GM19025 (cell line): ENCODE data around the gene ZNF81.
"Not testable (repeated sequence)": the region's sequence is repeated elsewhere in the genome, so short reads cannot be mapped to it uniquely, and the experiment has no call there.

Source experiments
- ATAC-seq: cut with Tn5 transposase; IDR thresholded peaks from one replicate; pipeline ENCODE4 v1.9.1; 2021; ENCODE audit warnings: mild to moderate bottlenecking, low read depth, moderate library complexity; ENCODE audit not compliant: unreplicated experiment

Gene ZNF81

DNA sequence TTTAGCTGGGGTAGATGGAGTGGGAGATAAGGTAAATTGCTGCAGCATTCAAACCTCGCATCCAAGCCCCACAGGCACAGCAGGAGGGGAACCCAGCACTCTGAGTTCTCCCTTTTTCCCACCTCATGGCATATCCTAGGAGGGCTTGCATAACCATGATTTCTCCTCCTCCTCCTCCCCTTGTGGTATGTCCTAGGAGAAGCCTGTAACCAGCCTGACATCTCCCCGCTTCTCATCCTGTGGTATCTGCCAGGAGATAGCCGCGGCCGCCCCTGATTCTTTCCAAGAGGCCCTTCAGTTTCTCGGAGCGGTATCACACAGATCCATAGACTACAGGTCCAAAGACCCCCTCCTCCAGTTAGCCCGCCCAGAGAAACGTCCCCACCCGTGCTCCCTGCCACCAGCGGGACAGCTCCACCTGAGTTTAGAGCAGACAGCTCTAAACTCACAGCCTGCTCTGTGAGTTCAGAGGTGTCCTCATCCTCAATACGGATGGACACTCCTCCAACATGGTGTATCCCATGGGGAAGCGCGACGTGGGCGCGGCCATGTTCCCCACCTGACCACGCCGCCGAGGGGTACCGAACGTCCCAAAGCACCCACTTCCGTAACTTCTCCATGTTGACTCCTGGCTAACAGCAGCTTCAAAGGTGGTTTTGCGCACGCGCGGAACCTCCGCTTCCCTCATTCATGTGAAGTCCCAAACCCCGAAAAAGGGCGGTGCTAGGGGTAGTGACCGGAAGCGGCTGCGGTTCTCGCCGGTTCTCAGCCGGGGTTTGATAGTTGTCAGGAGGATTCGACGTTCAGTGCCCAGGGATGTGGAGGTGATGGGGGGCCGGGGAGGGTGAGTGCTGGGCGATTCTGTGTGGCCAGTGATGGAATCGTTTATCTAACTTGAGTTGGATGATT lies at the start of gene ZNF81:
Gene ZNF81, plus strand, starts transcription at position 739 of the 909 bp plus-strand sequence. CDS start 9,366 bp downstream, outside the sequence.
- ATAC-seq = peak; percentile 94

DNA sequence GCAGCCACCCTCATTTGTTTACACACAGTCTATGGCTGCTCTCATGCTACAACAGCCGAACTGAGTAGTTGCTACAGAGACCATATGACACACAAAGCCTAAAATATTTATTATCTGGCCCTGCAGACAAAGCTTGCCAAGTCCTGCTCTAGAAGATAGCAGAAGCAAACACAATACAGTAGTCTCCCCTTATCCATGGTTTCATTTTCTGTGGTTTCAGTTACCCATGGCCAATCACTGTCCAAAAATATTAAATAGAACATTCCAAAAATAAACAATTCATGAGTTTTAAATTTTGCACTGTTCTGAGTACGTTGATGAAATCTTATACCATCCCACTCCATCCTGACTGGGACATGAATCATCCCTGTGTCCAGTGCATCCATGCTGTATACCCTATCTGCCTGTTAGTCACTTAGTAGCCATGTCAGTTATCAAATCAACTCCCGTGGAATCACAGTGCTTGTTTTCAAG lies 40.2 kb upstream of the ZNF81 start:
- ATAC-seq = no peak

DNA sequence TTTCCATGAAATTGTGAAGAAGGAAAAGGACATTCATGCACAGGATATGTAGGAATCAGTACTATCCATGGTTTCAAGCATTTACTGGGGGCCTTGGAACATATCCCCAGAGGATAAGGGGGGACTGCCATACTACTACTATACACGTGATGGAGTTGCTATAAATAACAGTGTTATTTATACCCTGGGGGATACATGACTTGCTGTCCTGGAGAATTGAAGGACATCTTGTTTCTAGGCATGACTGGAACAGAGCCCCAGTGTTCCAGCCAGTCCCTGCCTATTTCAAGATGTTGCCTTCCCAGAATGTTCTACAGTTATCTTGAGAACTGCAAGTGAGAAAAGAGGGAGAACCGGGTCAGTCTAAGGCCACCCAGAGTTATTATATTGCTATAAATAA lies 39.6 kb upstream of the ZNF81 start:
- no peak for ATAC-seq

DNA sequence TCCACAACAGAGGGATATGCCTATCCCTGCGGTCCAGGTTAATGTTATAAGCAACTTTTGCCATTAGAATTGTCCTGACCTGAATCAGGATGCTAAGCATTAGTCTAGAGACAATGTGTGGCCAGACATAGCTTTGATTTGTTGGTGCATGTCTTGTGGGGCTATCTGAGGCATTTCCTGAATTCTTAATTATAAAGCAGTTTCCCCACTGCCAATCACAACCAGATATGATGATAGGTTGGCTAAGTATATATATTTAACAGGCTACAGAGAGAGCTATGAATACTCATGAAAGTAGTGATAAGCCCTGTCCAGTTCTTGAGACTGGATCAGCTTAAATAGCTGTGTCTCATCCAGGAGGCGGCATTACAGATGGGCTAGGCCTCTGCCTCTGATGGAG lies 37.8 kb upstream of the ZNF81 start:
- ATAC-seq = no peak

GRCh38 chrX:47802589-47802988 lies 34.1 kb upstream of the ZNF81 start:
- no peak for ATAC-seq

GRCh38 chrX:47803103-47803502 lies 33.6 kb upstream of the ZNF81 start:
- not testable (repeated sequence) for ATAC-seq

GRCh38 chrX:47804315-47804714 lies 32.4 kb upstream of the ZNF81 start:
- ATAC-seq = no peak

GRCh38 chrX:47805844-47806243 lies 30.9 kb upstream of the ZNF81 start:
- ATAC-seq = not testable (repeated sequence)

DNA sequence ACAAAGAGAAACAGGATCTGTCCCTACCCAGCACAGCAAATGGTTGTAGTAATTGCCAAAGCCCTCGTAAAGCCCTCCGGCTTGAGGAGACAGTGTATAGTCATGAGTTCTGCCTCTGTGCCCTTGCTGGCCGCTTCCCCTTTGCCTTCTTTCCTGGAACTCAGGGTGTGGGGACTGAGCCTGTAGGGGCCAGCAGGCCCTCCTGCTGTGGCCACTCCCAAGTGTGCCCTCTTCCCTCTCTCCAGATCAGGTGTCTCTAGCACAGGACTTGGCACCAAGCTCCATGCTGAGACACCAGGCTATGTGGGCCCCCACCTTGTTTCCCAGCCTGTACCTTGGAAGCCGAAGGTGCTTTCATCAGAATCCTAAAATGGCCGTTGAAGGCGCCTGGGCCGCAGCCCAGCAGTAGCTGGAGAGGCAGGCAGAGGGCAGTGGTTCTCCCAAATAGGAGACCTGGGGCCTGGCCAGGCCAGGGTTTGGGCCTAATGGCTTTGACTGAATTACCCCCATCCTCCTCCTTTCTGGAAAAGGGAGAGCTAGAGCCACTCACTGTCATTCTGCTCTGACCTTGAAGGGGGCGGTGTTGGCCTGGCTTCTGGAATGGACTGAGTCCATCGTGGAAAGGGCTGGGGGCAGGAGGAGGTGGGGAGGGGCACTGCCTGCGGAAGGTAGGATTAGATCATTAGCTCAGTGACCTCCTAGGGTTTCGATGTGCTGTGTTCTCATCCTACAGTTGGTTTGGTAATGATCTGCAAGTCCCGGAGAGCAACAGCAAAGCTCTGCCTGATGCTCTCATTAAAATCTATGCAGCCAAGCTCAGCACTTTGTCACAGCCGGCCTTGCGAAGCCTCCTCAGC lies 30.1 kb upstream of the ZNF81 start:
- not testable (repeated sequence) for ATAC-seq

DNA sequence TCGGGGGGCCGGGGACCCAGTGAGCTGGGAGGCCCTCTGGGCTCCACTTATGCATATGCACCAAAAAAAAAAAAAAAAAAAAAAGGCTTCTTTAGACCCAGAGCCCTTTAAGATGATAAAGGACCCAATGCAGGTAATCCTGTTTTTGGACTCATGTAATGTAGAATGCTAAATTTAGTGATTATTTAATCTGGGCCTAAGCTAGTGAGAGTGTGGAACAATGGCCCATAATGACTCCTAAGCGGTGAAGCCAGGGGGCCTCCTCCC lies 29.5 kb upstream of the ZNF81 start:
- ATAC-seq = not testable (repeated sequence)

- ATAC-seq = no peak
Observed at GRCh38 chrX:47807548-47807947, 29.2 kb upstream of the ZNF81 start.

GRCh38 chrX:47808904-47809788 lies 27.6 kb upstream of the ZNF81 start:
- ATAC-seq = no peak

DNA sequence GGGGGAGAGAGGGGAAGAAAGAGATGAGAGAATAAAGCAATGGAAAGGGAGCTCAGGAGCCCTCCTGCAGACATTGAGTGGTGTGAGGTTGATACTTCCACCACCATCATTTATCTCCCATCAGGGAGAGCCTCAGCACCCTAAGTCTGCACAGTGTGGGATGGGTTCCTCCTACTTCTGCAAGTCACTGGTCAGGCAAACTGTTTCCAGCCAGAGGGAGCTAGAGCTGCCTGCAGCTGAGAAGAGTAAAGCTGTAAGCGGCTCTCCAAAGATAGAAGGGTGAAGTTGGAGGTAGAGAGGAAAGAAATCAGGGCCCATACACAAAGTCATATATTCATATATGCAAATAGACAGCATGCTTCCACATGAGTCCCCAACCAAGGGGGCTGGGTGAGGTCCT lies 21.9 kb upstream of the ZNF81 start:
- ATAC-seq = no peak

DNA sequence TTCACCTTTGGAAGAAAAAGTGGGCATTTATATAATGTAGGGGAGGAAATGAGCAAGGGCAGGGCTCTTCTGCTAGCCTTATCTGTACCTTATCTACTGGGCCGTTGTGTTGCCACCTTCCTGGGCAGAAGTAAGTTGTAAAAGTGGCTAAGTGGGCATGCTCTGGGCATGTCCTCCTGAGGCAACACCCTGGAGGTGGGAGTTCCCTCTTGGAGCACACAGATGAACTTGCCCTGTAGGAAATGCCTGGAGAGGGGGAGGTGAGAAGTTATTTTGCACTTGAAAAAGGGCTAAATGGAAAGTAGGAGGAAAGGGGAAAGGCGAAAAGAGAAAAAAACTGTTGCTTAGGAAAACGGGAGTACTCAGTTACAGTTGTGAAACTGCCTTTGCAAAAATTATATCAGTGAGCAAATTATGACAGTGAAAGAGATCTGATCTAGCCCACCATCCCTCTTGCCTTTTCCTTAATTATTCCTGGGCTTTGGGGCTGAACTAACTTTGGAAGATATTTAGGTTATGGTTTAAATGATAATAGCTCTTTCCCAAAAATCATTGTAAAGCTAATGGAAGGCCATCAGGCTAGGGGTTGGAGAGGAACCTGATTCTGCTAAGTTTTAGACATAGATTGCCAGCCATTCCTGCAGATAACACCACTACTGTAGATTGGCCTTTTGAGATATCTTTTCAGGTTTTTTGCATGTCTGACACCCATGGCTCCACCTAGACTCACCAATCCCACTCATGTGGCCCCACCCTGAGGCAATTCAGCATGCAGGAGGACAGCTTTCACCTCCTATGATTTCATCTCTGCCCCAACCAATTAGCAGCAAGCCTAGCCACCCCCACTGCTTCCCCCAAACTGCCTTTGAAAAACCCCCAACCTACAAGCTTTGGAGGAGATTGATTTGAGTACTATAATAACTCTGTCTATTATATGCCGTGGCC lies 20.5 kb upstream of the ZNF81 start:
- no peak for ATAC-seq

DNA sequence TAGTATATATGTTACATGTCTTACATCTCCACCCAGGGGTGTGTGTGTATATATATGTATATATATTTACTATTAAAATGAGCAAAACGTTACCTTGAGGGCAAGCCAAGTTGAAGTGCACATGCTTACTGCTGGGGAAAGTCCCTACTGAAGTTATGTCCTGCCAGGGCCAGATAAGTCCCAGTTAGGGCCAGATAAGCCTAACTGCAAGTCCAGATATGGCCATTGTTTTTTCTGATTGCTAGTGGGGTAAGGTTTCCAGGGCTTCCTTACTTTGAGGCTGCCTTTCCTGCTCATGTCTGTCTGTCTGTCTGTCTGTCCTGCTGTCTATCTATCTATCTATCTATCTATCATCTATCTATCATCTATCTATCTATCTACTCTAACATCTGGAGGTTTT lies 19.3 kb upstream of the ZNF81 start:
- no peak for ATAC-seq

DNA sequence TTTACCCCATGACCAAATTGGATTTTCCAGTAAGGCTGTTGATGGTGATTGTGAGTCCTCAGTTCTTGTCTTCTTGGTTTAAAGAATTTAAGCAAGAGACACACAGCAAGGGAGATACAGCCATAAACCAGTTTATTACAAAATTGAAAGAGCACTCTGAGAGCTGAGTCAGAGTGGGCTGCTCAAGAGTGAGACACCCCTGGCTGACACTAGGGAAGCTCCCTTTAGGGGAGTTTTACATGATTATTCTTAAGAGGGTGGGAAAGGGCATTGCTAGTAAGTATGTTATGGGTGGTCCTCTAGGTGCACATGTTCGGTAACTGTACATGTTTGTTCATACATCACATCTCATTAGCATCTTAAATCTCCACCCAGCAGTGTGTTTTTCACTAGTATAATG lies 18.8 kb upstream of the ZNF81 start:
- no peak for ATAC-seq

GRCh38 chrX:47828984-47829383 lies 7.7 kb upstream of the ZNF81 start:
- ATAC-seq = no peak

DNA sequence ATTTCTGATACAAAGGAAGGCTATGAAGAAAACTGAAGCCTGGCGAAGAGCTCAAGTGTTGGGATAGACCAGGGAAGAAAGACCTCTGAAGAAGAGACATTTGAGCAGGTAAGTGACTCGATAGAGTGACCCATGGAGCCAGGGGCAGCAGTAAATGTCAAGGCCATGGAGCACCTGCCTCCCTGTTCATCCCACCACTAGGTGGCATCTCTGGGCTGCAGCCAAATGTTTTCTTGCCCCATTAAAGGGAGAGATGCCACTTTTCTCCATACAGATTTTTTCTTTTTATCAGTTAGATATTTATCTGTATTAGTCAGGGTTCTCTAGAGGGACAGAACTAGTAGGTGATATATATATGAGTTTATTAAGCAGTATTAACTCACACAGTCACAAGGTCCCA lies 4.9 kb upstream of the ZNF81 start:
- ATAC-seq = no peak

GRCh38 chrX:47838361-47838760 lies 1.7 kb downstream of the ZNF81 start:
- ATAC-seq = no peak
